HCEC 1CT (cell line): ENCODE results near the gene C9orf57.
"Not testable (repeated sequence)": the region's sequence is repeated elsewhere in the genome, so short reads cannot be mapped to it uniquely, and the experiment has no call there.

ENCODE experiments used
- DNase-seq: peaks from one replicate; pipeline ENCODE4 v3.0.0-alpha.2; 2017

Gene C9orf57

DNA sequence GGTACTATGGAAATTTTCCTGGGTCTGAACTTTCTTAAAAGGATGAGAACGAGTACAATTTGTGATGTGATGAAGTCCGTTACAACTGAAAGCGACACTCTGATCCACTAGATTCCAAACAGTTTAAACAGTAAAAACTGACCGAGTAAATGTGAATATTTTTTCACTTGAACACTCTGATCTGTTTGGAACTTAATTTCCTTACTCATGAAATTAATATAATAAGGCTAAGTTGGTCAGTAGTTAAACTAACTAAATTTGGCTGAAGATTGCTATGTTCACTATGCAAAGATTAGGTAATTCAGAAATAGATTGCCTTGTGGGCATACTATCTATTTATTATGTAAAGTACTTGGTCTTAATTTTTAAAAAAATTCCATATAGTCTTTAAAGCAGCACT is at the start of gene C9orf57:
Gene C9orf57 (minus strand): TSS at position 101 of the 400 bp plus-strand sequence. CDS start 1,282 bp downstream, outside the sequence.
- DNase-seq = no peak

DNA sequence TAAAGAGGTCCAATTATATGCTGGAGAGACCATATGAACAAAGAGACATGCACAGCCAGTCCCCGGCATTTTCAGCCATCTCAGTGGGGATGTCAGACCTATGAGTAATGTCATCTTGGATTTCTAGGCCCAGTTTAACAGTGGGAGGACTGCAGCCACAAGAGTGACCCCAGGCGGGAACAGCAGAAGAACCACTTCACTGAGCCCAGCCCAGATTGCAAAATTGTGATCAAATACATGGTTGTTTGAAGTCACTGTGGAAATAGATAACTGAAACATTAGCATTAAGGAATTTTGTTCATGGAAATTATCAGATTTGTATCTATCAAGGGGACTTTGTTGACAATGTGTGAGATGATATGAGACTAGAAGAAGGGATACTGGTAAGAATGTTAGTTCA is 42.1 kb upstream of the C9orf57 start:
- DNase-seq = no peak

DNA sequence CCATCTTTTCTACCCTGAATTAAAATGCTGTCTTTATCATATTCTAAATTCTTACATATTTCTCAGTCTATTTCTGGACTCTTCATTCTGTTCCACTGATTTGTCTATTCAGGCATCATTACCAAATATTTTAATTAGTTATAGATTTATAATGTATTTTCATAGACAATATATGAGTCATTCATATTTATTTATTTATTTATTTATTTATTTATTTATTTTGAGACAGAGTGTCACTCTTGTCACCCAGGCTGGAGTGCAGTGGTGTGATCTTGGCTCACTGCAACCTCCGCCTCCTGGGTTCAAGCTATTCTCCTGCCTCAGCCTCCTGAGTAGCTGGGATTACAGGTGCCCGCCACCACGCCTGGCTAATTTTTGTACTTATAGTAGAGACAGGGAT is 35.1 kb upstream of the C9orf57 start:
- not testable (repeated sequence) for DNase-seq

DNA sequence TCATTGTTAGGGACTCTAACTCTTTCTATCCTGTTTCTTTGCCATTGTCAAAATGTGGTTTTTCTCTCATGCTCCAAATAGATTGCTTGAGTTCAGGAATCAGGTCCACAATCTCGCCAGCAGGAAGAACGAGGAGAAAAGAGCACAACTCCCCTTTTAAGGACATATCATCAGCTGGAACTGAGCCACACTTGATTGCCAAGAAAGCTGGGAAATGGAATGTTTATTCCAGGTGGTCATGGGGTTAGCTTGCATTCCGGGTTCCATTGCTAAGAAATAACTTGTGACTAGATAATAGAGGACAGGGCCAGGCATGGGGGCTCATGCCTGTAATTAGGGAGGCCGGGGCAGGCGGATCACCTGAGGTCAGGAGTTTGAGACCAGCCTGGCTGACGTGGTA is 32.4 kb upstream of the C9orf57 start:
- DNase-seq = no peak

GRCh38 chr9:72089451-72090130 is 29.2 kb upstream of the C9orf57 start:
- no peak for DNase-seq

DNA sequence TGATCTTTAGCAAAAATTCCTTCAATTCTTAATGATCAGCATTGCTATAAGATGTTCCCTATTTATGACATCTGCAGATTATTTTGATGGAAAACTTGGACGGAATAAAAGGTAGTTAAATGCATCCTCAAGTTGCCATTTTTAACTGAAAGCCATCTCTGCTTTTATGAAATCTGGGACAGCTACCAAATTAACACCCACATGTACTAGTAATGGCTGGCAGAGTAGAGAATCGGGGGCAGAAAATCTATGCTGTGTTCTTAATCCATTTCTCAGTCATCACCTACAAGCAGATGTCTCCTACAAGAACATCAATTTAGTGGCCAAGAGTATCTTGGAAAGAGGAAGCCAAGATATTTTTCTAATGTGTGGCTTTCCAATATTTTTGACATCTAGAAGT is 22.1 kb upstream of the C9orf57 start:
- DNase-seq = no peak

DNA sequence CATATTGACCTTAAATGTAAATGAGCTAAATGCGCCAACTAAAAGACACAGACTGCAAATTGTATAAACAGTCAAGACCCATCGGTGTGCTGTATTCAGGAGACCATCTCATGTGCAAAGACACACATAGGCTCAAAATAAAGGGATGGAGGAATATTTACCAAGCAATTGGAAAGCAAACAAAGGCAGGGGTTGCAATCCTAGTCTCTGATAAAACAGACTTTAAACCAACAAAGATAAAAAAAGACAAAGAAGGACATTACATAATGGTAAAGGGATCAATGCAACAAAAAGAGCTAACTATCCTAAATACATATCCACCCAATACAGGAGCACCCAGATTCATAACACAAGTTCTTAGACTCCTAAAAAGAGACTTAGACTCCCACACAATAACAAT is 14.3 kb upstream of the C9orf57 start:
- DNase-seq = not testable (repeated sequence)

GRCh38 chr9:72065076-72065475 is 4.7 kb upstream of the C9orf57 start:
- no peak for DNase-seq

DNA sequence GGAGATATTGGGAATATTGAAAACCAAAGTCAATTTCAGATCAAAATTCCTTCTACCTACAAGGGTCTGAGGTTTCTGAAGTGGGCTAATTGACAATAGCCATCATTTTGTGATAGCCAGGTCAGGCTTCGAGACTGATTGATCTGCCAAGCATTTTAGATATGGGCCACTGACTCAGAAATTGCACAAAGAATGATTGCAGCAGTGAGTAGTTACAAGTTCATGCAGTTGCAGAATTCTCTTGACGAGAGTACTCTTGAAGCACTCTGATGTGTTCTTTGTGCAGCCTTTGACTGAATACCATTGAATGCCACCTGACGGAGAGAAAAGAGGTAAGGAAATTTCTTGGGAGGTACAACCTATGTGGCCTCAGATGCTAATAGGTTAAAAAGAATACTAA is 8.3 kb downstream of the C9orf57 start:
- no peak for DNase-seq

- DNase-seq = no peak
Observed at GRCh38 chr9:72048850-72049249, 11.6 kb downstream of the C9orf57 start.

DNA sequence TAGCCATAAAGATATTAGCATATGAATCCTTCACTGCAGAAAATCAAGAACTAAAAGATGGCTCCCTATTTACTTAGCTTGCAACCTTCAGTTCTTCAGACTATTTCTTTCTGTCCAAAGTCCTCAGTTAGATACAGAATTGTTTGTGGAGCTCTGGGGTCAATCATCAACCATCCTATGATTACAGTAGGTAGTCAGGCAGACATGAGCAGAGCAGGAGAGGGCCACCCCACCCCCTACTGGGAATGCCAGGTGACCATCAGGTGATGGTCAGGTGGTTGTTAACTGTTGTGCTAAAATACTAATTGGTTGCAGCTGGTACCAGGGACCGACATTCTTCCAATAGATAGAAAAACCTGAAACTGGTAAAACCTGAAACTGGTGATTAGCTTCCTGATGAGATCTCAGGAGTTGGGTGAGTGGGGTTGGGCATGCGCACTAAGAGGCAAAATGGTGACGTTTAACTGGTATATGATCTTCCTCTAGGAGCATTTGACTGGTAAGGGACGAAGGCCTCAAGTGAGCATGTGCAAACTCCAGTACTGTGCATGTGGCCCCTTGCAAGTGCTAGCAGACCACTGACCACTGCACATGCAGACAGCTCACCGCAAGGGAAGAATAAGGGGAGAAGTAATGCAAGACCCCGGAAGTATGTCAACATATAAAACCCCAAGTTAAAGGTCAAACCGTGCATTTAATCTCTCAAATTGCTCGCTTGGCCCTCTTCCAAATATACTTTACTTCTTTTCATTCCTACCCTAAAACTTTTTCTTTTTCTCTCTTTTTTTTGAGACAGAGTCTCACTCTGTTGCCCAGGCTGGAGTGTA is 13.6 kb downstream of the C9orf57 start:
- DNase-seq = no peak

- DNase-seq = no peak
Observed at GRCh38 chr9:72044095-72044494, 16.3 kb downstream of the C9orf57 start.

GRCh38 chr9:72043576-72043975 is 16.8 kb downstream of the C9orf57 start:
- no peak for DNase-seq

DNA sequence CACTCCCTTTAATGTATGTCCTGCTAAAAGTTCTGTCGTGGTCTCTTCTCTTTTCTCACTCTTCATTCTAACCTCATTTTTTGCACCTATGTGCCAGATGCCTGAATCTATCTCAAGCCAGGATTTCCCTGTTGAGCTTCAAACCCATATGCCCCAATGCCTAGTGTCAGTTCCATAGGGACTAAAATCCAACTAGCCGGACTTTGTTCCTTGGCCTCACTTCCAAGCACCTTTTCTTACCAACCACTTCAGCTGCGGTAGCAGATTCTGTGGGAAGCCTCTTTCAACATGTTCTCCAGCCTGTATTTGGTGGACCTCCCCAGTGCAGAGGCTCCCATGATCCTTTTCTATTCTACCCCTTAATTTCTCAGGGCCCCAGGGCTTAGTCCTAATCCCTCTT is 17.5 kb downstream of the C9orf57 start:
- DNase-seq = no peak

- DNase-seq = no peak
Observed at GRCh38 chr9:72041775-72042194, 18.6 kb downstream of the C9orf57 start.

DNA sequence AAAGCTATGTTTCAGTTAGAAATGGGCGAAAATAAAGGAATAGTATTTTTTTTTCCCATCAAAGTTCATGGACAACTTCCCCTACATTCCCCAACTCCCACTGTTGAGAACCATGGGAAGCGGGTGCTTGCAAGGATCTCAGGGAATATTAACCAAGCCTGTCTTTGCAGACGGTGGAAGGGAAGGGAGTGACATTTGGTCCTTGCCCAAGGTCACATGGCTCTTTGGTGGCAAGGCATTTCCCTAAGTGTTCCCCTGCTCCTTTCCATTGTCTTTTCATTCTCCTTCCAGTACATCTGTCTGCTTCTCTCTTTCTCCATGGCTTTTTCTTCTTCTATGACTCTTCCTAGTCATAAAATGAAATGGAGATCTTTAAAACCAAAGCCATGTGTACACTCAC is 19.0 kb downstream of the C9orf57 start:
- DNase-seq = no peak

- DNase-seq = no peak
Observed at GRCh38 chr9:72039532-72039931, 20.9 kb downstream of the C9orf57 start.

DNA sequence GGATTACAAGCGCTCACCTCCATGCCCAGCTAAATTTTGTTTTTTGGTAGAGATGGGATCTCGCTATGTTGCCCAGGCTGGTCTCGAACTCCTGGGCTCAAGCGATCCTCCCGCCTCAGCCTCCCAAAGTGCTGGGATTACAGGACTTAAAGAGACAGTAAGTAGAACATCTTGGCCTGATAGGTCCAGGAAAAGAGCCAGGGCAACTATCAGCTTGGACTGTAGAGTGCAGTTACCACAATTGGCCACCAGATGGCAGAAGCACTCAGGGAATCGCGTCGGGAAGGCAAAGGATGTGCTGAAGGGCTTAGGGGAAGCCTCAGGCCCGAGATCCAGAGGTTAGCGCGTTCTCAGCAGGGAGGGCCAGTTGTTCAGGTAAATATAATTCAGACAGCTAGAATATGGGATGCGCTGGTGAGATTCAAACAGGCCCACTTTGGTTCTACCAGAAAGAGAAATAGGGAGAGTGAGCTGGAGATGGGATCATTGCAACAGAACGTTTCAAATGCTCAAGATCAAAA is 21.5 kb downstream of the C9orf57 start:
- DNase-seq = peak; percentile 60

DNA sequence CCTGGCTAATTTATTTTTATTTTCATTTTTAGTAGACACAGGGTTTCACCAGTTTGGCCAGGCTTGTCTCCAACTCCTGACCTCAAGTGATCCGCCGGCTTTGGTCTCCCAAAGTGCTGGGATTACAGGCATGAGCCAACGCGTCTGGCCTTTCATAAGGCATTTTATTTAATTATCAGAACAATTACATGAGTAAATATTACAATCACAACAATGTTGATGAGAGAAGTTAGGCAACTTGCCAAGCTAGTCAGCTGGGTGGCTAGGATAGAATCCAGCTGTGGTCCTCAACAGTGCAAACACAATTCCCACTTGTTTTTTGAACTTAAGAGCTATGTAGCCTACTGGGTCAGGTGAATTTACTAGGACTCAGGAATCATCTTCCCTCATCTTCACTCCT is 22.0 kb downstream of the C9orf57 start:
- DNase-seq = no peak

- no peak for DNase-seq
Observed at GRCh38 chr9:72037571-72037970, 22.8 kb downstream of the C9orf57 start.

DNA sequence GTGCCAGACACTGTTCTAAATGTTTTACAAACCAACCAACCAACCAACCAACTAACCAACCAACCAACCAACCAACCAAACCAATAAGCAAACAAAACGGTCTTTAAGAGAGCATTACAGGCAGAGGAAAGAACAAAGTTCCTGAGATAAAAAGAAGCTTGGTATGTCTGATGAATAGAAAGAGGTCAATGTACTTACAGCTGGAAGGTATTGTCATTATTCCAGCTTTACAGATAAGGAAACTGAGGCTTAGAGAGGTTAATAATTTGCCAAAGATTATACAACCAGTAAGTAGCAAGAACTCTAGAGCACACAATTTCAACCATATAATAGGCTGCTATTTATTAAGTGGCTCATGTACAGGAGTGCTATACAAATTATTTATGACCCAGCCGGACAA is 29.6 kb downstream of the C9orf57 start:
- DNase-seq = no peak

DNA sequence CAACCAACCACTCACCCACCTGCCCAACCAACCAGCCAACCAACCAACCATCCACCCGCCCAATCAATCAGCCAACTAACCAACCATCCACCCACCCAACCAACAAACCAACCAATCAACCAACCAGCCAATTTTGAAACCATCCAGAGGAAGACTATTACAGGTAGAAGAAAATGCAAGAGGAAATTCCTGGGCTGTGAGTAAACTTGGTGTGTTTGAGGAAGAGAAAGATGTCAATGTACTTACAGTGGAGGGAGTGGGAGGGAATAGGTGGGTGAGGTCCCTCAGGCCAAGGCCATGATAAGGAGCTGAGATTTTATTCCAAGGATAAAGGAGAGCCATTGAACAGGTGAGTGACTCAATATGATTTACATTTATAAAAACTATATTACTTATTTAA is 30.4 kb downstream of the C9orf57 start:
- no peak for DNase-seq

DNA sequence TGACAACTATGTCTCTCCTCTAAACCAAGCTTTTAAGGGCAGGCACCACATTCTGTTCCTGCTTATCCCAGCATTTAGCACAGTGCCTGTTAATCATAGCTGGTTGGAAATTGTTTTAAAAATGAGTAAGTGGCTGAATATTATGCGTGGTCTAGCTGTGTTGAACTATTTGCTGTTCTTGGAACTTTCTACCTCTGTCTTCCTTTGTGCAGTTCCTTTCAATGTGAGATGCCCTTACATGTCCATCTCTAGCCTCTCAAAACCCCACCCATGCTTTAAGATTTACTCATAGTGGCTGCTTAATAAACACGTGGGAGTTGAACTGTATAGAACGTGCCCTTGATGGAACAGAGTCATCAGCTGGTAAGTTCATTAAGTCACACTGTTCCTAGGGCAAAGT is 34.5 kb downstream of the C9orf57 start:
- no peak for DNase-seq

- no peak for DNase-seq
Observed at GRCh38 chr9:72023596-72023995, 36.8 kb downstream of the C9orf57 start.
